Prostate gland (tissue), 2 donors: Measurements from ENCODE around the gene FAAP100.

Experiments used
- CTCF ChIP-seq, 4 experiments: fragments of 200-600 bp in 2 of 4; fragments of 450-650 bp in 2 of 4; sonication (generic) in 2 of 4; IDR thresholded peaks; 1 replicate in 3 of 4; 2 replicates in 1 of 4; pipeline ENCODE4 v1.5.1; 2016 to 2019; ENCODE audit warnings: antibody characterized with exemption in 4 of 4, mild to moderate bottlenecking in 2 of 4, moderate library complexity in 2 of 4
- POLR2A ChIP-seq: fragments of 450-650 bp; IDR thresholded peaks from one replicate; pipeline ENCODE4 v1.6.1; 2016; ENCODE audit warnings: antibody characterized with exemption, mild to moderate bottlenecking
- POLR2AphosphoS5 ChIP-seq: sonication (generic); formaldehyde crosslinking; IDR thresholded peaks from one replicate; pipeline ENCODE4 v1.6.1; 2017; ENCODE audit warnings: antibody characterized with exemption

- TF ChIP-seq POLR2A, result peak; percentile 58
- TF ChIP-seq CTCF (IDR thresholded peaks at IDR 0.05), result peak; percentile 66 to 92 (median 79)
- TF ChIP-seq POLR2AphosphoS5, result peak; percentile 28
Measured at GRCh38 chr17:81519284-81520020, 32.7 kb downstream of the FAAP100 start.
